Spleen (tissue), 11 donors: ENCODE data around the gene IFNE. TPM values are rescaled to one million over a fixed set of nuclear protein-coding genes. Genes with fewer than 3 reads are reported as not detected.

Experiments
- DNase-seq: peaks from one replicate; pipeline ENCODE4 v3.0.0-alpha.2; 2020
- H3K27ac ChIP-seq, 8 donors: fragments of 200-600 bp; sonication (generic) in 7 of 8; 1 replicate in 4 of 8; 2 replicates in 4 of 8; pipeline versions ENCODE4 v1.5.0 to v1.8.0; 2016 to 2021; ENCODE audit warnings: inconsistent platforms in 4 of 8, mild to moderate bottlenecking in 4 of 8, moderate library complexity in 1 of 8
- H3K27me3 ChIP-seq, 7 donors: fragments of 200-600 bp; sonication (generic) in 6 of 7; replicated peaks in 1 of 7; 1 replicate in 4 of 7; 2 replicates in 3 of 7; pipeline versions ENCODE4 v1.5.0 to v1.8.0; 2016 to 2021; ENCODE audit warnings: inconsistent platforms in 3 of 7, mild to moderate bottlenecking in 1 of 7
- H3K36me3 ChIP-seq, 6 donors: fragments of 200-600 bp; sonication (generic) in 5 of 6; 1 replicate in 4 of 6; 2 replicates in 2 of 6; pipeline versions ENCODE4 v1.5.0 to v1.8.0; 2016 to 2021; ENCODE audit warnings: inconsistent platforms in 2 of 6
- H3K4me1 ChIP-seq, 6 donors: fragments of 200-600 bp; sonication (generic) in 5 of 6; 1 replicate in 3 of 6; 2 replicates in 3 of 6; pipeline versions ENCODE4 v1.5.0 to v1.8.0; 2016 to 2021; ENCODE audit warnings: inconsistent platforms in 3 of 6
- H3K4me3 ChIP-seq, 8 donors: fragments of 200-600 bp; sonication (generic) in 7 of 8; 1 replicate in 4 of 8; 2 replicates in 4 of 8; pipeline versions ENCODE4 v1.5.0 to v1.8.0; 2016 to 2021; ENCODE audit warnings: inconsistent platforms in 4 of 8, mild to moderate bottlenecking in 4 of 8, moderate library complexity in 2 of 8
- H3K9me3 ChIP-seq, 8 donors: fragments of 200-600 bp; sonication (generic) in 7 of 8; 1 replicate in 4 of 8; 2 replicates in 4 of 8; pipeline versions ENCODE4 v1.5.0 to v1.8.0; 2016 to 2021; ENCODE audit warnings: inconsistent platforms in 4 of 8
- POLR2A ChIP-seq, 3 donors: fragments of 450-650 bp; IDR thresholded peaks; one replicate each; pipeline ENCODE4 v1.5.1; 2017; ENCODE audit warnings: antibody characterized with exemption in 3 of 3, mild to moderate bottlenecking in 1 of 3
- POLR2AphosphoS5 ChIP-seq, 3 donors: sonication (generic); formaldehyde crosslinking; IDR thresholded peaks; one replicate each; pipeline ENCODE4 v1.5.1; 2017; ENCODE audit warnings: antibody characterized with exemption in 3 of 3
- WGBS, 5 donors: extraction: QIAGEN DNeasy Blood & Tissue Kit in 3 of 5; methylation state at CpG; one replicate each; pipeline versions ENCODE4 v1.1.5 to v1.1.7; 2013 to 2018; 5-methylcytosine and 5-hydroxymethylcytosine counted together
- intact Hi-C: fragments of 100-400 bp; cut with DNase I; formaldehyde crosslinking; loops from one replicate; pipeline ENCODE4 v1.15.0; 2023; ENCODE audit warnings: low total_unique reads
- polyA plus RNA-seq, 3 donors: library from polyadenylated mRNA; stranded (reverse); fragments of 200-250 nt; gene quantifications; one replicate each; pipeline ENCODE4 v1.2.1, GENCODE V29; 2013
- total RNA-seq, 7 donors: library from RNA; depleted of rRNA in 3 of 7; stranded (reverse); fragments of >200 nt in 3 of 7; fragmentation: NEBNext Ultra II Directional in 4 of 7; extraction: Animal tissue kit (Norgen Biotek cat#: 25700) in 4 of 7; gene quantifications; one replicate each; pipeline versions ENCODE4 v1.1.0 to v1.2.1, GENCODE V29; 2016 to 2021
- TF ChIP-seq, protein P1 (sequence below), 11 experiments: fragments of 200-600 bp in 7 of 11; fragments of 450-650 bp in 4 of 11; sonication (generic) in 4 of 11; IDR thresholded peaks in 8 of 11; conservative IDR thresholded peaks in 3 of 11; 1 replicate in 7 of 11; 2 replicates in 4 of 11; pipeline versions ENCODE4 v1.4.0 to v1.8.0; 2016 to 2021; ENCODE audit warnings: antibody characterized with exemption in 11 of 11, inconsistent platforms in 4 of 11, mild to moderate bottlenecking in 1 of 11
- donor health status: healthy with polysubstance abuse.
- donor health status: DM: no; HTN: no; CAD: no; lungs with moderate emphysema.
- donor health status: DM: no; HTN: no; CAD: no.
- donor health status: Bipolar disorder and iron deficiency.
- donor health status: healthy.
- donor health status: DM: no; HTN: no; CAD: no.
- donor health status: DM: yes; HTN: yes; CAD: no.

IFNE gene
- total and polyA plus RNA-seq, 10 donors = 0.11 to 0.12 TPM; not detected in 8

GRCh38 chr9:21481470-21482056 is 550 bp downstream of the IFNE start:
- 3 to 13% (median 10%) methylated on average over 1 of the region's 1 CpG for WGBS, 5 donors

GRCh38 chr9:21479152-21479702 is 2.9 kb downstream of the IFNE start:
- WGBS, 5 donors = 70 to 83% (median 82%) methylated on average over 8 of the region's 8 CpGs
- H3K27ac ChIP-seq = no peak overlapping the region
- no peak overlapping the region for H3K4me3 ChIP-seq
- no peak for TF ChIP-seq POLR2A (IDR thresholded peaks at IDR 0.05)
- no peak for TF ChIP-seq POLR2AphosphoS5 (IDR thresholded peaks at IDR 0.05)
- TF ChIP-seq, protein P1, sequence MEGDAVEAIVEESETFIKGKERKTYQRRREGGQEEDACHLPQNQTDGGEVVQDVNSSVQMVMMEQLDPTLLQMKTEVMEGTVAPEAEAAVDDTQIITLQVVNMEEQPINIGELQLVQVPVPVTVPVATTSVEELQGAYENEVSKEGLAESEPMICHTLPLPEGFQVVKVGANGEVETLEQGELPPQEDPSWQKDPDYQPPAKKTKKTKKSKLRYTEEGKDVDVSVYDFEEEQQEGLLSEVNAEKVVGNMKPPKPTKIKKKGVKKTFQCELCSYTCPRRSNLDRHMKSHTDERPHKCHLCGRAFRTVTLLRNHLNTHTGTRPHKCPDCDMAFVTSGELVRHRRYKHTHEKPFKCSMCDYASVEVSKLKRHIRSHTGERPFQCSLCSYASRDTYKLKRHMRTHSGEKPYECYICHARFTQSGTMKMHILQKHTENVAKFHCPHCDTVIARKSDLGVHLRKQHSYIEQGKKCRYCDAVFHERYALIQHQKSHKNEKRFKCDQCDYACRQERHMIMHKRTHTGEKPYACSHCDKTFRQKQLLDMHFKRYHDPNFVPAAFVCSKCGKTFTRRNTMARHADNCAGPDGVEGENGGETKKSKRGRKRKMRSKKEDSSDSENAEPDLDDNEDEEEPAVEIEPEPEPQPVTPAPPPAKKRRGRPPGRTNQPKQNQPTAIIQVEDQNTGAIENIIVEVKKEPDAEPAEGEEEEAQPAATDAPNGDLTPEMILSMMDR (IDR thresholded peaks at IDR 0.05 in 8 of 11, conservative IDR thresholded peaks at IDR 0.05 in 3 of 11) = no peak
- no peak for DNase-seq
- no peaks in the 10 kb centered on the region for H3K36me3 ChIP-seq
- intact Hi-C loops = no loop called here
- H3K27me3 ChIP-seq = peaks cover 0 to 6% (median 0%) of the 10 kb centered on the region in 7 donors
- peaks cover 0 to 12% (median 3%) of the 10 kb centered on the region in 6 donors for H3K4me1 ChIP-seq
- peaks cover 0 to 3% (median under 1%) of the 10 kb centered on the region in 8 donors for H3K9me3 ChIP-seq

More at GRCh38 chr9:21481470-21482056, 550 bp downstream of the IFNE start:
- Histone ChIP-seq H3K36me3 (no peaks in the 10 kb centered on the region), H3K4me1 (peaks cover 0 to 12% (median 3%) of the 10 kb centered on the region in 6 donors), H3K27ac (peak overlapping the region in 4 of 8 donors; percentile 25 to 65 (median 52)), H3K9me3 (peaks cover 0 to 17% (median 10%) of the 10 kb centered on the region in 8 donors), H3K4me3 (no peak overlapping the region), H3K27me3 (no peaks in the 10 kb centered on the region)
- no peak for DNase-seq
- intact Hi-C loops = no loop called here
- TF ChIP-seq POLR2A (IDR thresholded peaks at IDR 0.05) (no peak), POLR2AphosphoS5 (IDR thresholded peaks at IDR 0.05) (no peak)
- TF ChIP-seq, protein P1 (IDR thresholded peaks at IDR 0.05 in 8 of 11, conservative IDR thresholded peaks at IDR 0.05 in 3 of 11) = no peak

GRCh38 chr9:21477466-21477865 is 4.6 kb downstream of the IFNE start:
- WGBS, 5 donors = 73 to 95% (median 79%) methylated on average over 2 of the region's 2 CpGs
- no peaks in the 10 kb centered on the region for H3K9me3 ChIP-seq
- no peak overlapping the region for H3K4me3 ChIP-seq
- H3K27ac ChIP-seq = no peak overlapping the region
- H3K27me3 ChIP-seq = peaks cover 0 to 6% (median 0%) of the 10 kb centered on the region in 7 donors
- no peak for DNase-seq
- peaks cover 0 to 12% (median 3%) of the 10 kb centered on the region in 6 donors for H3K4me1 ChIP-seq
- H3K36me3 ChIP-seq = no peaks in the 10 kb centered on the region
- TF ChIP-seq, protein P1 (IDR thresholded peaks at IDR 0.05 in 8 of 11, conservative IDR thresholded peaks at IDR 0.05 in 3 of 11) = no peak
- TF ChIP-seq POLR2A (IDR thresholded peaks at IDR 0.05) = no peak
- intact Hi-C loops = no loop called here

GRCh38 chr9:21473236-21473635 is 8.9 kb downstream of the IFNE start:
- Histone ChIP-seq H3K27ac (no peak overlapping the region), H3K4me3 (no peak overlapping the region), H3K4me1 (no peaks in the 10 kb centered on the region), H3K9me3 (no peaks in the 10 kb centered on the region), H3K36me3 (no peaks in the 10 kb centered on the region), H3K27me3 (peaks cover 0 to 9% (median 0%) of the 10 kb centered on the region in 7 donors)
- WGBS, 5 donors = 90 to 97% (median 91%) methylated on average over 3 of the region's 3 CpGs
- no peak for TF ChIP-seq POLR2A (IDR thresholded peaks at IDR 0.05)
- TF ChIP-seq, protein P1 (IDR thresholded peaks at IDR 0.05 in 8 of 11, conservative IDR thresholded peaks at IDR 0.05 in 3 of 11) = no peak
- intact Hi-C loops = no loop called here
- no peak for DNase-seq
